ENCODE measurements around the gene PAK1.
"Not testable (repeated sequence)": the region's sequence is repeated elsewhere in the genome, so short reads cannot be mapped to it uniquely, and the experiment has no call there.

Gene PAK1

DNA sequence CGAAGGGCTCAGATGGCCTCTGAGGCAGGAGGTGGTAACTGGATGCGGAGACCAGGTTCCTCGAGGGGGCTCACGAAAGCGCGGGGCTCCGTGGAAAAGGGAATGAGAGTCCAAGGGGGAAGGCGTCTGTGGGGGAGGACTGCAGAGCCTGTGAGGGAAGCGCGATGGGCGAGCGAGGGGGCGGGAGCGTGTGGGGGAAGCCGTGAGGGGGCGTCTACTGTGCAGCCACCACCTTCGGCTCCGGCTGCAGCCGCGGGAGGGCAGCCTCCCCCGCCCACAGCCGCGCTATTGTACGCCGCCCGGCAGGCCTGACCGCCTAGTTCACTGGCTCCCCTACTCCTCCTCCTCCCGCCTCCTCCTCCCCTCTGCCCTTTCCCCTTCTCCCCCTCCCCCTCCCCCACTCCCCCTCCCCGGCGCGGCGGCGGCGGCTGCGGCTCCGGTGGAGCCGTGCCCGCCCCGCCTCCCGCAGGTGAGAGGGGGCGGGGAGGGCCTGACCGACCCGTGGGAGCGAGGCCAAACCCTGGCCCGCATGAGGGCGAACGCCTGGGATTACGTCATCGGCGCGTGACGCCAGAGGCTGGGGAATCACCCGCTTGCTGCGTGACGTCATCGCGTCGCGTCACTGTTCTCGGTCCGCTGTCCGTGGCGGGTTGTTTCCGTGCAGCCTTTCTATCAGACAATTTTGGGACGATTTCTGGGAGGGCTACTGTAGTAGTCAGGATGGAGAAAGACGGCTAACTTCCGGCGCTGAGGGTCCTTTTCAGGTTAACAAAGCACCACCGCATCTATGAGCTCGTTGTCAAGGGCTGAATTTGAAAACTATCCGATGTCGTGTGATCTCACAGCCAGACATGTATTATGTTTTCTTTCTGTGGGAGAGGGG, at the start of gene PAK1:
Gene PAK1, minus strand, starts transcription at position 294 of the 883 bp plus-strand sequence. CDS start 81,574 bp downstream, outside the sequence.
- peak; percentile 81 to 88 for DNase-seq

DNA sequence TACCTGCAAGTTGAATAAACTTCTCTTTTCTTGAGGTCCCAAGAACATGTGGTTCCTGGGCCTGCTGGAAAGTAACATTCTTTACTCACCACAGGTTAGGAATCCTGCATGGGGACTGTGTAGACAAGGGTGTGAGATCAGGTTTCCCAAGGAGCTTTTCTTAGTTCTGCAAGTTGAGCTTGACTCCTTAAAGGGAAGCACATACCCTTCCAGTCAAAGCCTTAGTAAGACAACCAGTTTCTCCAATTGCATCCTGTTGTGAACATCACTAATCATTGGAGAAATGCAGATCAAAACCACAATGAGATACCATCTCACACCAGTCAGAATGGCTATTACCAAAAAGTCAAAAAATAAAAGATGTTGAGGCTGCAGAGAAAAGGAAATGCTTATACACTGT, 48.3 kb upstream of the PAK1 start:
- DNase-seq, result no peak

DNA sequence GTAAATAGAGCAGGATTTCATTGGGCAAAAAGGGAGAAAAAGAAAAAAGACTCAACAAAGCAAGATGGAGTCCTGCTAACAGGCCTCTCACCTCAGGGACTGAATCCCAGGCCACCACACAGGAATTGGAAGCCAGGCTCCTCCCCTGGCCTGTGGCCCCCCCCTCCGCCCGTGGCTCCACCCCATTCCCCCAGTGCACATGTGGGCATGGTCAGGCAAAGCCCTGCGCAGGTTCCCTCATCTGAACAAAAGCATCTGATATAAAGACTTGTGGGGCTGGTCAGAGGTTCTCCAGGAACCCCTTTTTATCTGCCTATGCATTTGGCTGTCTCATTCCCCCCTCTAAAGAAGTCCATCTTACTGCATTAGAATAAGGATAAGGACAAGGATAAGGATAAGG, 46.0 kb upstream of the PAK1 start:
- DNase-seq, result no peak

DNA sequence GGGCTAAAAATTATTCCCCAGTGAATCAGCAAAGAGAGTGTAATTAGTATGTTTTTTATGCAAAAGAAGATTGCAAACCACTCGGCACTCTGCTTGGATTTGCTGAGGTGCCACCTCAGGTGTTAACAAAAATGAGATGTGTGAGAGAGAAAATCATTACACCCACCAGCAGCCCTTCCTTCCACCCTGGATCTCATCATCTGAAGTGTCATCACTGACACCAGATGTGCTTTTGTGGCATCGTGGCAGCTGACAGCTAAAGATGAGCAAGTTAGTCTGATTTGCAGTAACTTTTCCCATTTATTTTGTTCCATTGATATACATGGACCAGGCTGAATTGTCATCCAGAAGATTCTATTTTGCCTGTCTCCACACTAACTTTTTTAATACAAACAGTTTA, 44.6 kb upstream of the PAK1 start:
- DNase-seq, result no peak

DNA sequence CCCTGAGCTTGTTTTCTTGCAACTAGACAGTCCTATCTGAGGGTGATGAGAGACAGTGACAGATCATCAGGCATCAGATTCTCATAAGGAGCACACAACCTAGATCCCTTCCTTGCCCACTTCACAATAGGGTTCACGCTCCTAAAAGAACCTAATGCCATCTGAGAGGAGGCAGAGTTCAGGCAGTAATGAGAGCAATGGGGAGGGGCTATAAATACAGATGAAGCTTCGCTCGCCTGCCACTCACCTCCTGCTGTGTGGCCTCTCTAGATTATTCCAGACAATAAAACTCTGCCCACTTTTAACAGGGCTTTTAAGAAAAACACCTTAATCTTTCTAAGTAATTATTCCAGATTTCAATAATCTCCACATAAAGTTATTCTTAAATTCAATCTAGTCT, 43.9 kb upstream of the PAK1 start:
- no peak for DNase-seq

DNA sequence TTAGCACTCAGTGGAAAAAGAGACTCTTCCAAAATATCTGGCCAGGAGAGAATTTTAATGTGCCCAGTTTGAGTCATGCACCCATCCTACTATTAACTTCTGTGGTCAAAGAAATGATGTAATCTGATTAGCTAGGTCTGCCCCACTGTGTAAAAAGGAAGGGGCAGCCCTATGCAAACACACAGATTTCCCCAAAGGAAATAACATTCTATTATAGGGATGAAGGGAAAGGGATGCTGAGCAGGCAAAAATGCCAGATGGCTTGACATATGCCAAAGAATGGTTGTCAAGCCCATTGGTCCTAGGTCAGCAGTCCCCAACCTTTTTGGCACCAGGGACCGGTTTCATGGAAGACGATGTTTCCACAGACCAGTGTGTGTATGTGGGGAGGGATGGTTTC, 43.3 kb upstream of the PAK1 start:
- no peak for DNase-seq

DNA sequence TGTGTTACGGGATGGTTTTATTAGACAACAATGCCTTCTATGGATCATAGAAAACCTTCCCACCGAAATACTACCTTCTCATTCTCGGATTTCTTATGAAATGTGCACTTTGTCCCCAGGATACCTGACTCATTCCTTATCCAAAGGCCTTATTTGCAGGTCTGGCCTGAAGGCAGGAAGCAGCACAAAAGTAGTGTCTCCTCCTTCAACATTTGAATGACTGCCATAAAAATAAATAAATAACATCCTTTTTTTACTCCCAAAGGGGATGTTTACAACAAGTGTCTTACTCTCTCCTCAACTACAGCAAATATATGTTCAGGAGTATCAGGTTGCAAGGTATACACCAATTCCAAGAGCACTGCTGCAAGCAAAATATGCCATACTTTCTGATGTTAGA, 41.6 kb upstream of the PAK1 start:
- no peak for DNase-seq

DNA sequence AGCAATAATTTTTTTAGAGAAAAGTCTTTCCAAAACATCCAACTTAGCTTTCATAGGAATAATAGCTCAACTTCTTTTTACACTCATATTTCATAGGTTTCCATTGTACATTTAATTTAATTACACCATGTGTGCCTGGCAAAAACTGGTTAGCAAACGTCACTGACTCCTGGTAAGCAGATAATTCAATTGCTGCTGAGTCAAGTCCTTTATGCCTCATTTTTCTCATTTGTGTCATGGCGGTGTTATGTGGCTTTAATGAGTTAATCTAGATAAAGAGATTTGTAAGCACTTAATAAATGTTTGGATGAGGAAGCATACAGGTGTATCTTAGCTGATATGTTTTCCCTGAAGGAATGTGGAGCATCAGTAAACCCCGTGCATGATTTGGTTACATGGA, 41.2 kb upstream of the PAK1 start:
- no peak for DNase-seq

DNA sequence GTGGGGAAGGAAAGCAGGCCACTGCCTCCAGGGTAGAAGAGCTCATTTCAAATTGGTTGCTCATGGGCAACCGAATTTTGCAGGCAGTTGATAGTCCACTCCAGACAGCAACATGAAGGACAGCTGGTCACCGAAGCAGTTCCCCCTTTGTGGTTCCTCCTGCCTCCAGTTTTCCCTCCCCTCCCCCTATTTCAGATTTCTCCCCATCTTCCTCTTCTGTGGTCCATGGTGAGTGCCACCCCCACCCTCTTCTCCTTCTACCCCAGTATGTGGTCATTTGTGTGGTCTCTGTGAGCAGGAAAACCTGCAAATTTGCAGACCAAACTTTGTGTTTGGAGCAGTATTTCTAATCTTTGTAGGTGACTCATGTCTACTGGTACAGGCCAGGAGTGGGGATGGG, 38.2 kb upstream of the PAK1 start:
- no peak for DNase-seq

DNA sequence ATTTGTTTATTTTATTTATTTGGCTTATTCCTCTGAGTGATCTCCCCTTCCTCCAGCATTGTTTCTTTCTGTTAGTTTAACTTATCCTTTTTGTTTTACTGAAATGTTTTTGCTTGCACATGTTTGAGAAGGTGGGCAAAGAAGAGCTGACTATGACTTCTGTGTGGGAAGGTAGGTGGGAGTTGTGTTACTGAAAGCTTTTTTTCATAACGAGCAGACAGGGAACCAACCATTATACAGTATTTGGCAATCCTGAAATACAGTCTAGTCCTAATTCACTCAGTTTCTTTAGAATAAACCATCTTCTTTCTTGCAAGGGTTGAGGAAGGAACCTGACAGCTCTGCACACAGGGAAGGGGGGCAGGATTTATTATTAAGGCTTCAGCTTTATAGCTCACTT, 37.0 kb upstream of the PAK1 start:
- no peak for DNase-seq

DNA sequence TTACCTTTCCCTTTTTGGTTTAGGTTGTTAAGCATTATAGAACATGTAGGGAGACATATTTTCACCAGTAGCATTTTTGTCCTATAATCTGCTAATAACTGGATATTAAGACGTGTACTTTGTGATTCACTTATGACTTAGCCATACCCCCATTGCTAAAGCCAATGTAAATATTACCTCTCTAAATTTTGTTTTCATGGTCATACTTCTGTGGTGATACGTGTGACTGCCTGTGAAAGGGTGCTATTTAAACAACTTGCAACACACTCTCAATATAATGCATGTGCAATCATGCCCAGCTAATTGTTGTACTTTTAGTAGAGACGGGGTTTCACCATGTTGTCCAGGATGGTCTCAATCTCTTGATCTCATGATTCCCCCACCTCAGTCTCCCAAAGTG, 36.2 kb upstream of the PAK1 start:
- no peak for DNase-seq

DNA sequence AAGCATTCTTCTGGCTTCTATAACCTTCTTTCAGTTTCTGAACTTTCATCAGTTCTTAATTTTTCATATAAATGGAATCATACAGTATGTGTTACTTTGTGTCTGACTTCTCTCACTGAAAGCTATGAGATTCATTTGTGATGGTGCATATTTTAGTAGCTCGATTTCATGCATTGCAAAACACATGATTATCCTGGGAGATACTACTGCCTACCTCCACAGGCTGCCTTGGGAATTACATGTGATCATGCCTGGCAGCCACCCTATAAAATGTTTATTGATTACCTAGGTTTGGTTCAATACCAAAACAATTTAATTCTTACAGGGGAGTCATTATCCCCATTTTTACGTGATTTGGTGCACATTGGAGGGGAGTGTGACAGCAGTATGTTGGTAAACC, 34.1 kb upstream of the PAK1 start:
- no peak for DNase-seq

DNA sequence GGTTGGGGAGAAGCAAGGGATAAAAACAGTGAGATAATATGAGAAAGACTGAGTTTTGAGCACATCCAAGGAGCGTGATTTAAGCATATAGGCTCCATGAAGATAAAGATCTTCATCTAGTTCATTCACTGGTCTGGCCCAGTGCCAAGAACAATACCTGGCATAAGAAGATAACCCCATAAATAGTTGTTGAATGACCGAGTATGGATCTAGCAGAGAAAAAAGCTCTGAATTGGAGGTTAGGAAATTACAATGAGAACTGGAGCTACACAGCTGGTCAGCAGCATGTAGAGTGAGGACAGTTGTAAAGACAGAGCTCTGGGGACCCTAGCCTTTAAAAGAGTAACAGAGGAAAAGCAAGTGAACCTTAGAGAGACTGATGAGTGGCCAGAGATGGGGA, 33.0 kb upstream of the PAK1 start:
- DNase-seq, result no peak

DNA sequence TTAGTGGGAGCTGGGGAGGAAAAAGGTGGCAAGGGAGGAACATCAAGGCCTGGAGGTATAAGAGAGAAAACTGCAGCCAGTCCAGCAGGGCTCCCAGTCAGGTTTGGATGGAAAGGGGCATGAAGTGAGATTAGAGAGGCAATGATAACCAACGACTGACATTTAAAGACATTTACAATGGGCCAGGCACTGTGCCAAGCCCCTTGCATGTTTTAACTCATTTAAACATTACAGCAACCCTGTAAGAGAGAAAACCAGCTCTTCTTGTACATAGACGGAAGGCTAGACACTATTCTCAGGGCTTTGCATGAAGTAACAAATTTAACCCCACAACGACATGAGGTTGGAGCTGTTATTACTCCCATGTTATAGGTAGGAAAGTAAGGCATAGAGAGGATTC, 32.1 kb upstream of the PAK1 start:
- DNase-seq, result no peak

DNA sequence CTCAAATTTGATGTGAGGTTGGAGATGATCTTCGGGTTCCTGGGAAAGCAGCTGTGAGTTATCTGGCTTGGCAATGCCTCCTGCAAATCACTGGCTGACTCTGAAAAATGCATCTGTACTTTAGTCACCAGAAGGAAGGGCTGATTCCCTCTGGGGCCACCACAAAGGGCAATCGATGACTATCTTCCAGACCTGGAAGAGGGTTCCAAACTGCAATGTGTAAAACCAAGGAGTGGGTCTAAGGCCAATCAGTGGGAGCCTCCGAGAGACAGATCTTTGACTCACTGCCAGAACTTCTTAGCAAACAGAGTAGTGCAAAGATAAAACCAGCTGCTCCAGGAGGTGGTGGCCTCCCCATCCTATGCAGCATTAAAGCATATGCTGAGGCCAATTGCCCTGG, 29.1 kb upstream of the PAK1 start:
- DNase-seq, result no peak

DNA sequence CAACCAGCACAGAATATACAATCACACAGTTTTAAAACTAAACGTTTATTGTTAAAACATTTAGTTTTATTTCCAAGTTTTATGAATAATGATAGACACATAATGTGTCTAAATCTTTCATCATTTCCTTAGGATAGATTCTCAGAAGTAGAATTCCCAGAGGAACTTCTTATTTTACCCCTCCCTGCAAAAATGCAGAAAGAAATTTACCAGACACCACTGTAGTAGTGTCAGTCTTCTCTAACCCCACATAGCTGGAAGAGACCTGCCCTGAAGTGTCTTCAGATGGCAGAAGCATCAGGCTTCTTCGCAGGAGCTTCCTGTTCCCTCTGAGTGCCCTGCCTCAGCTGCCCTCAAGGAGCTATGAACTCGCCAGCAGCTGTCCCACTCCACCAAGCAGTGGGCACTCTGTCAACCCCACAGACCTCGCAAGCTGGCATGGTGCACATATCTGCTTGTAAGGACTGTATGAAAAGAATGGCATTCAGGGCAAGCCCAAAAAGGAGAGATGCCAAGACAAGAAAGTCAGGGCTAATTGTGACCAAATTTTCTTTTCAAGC, 28.5 kb upstream of the PAK1 start:
- no peak for DNase-seq

DNA sequence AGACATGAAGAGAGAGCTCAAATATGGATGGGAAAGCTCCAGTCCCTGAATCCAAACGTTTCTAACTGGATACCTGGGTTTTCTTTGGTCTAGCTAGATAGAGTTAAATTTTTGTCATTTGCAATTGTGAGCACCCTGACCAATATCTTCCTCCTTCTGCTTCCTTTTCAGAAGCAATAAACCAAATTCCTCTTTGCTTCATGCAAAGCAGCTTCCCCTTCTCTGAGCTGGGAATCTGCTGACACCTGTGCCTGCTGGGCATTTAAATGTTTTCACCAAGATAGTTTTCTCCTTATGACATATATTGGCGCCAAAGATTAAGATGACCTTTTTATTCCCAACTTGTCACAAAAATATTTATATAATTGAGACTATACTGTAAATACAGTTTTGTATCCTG, 27.9 kb upstream of the PAK1 start:
- DNase-seq, result no peak

DNA sequence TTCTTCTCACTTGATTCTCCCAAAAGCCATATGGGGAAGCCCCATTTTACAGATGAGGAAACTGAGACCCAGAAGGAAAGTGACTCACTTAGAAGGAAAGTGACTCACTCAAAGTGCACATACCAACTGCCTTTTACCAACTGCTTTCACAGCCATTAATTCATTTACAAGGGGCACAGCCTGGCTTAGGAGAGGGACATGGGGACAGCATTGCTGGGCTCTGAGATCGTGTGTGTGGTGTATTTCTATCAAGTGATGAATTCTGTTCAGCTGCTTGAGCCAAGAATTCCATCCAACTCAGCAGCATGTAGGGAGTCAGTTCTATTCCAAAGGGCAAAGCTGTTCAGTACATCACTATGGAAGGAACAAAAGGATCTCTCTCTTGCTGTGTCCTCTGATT, 23.5 kb upstream of the PAK1 start:
- DNase-seq, result no peak

DNA sequence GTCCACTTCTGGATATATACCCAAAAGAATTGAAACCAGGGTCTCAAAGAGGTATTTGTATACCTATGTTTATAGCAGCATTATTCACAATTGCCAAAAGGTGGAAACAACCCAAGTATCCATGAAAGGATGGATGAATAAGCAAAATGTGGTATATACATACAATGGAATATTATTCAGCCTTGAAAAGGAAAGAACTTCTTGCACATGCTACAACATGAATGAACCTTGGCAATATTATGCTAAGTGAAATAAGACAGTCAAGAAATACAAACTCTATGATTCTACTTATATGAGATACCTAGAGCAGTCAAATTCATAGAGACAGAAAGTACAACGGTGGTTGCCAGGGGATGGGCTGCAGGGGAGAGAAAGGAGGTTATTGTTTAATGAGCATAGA, 21.6 kb upstream of the PAK1 start:
- no peak for DNase-seq

DNA sequence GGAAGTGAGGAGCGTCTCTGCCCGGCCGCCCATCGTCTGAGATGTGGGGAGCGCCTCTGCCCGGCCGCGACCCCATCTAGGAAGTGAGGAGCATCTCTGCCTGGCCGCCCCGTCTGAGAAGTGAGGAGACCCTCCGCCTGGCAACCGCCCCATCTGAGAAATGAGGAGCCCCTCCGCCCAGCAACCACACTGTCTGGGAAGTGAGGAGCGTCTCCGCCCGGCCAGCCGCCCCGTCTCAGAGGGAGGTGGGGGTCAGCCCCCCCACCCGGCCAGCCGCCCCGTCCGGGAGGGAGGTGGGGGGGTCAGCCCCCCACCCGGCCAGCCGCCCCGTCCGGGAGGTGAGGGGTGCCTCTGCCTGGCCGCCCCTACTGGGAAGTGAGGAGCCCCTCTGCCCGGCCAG, 16.1 kb upstream of the PAK1 start:
- not testable (repeated sequence) for DNase-seq

DNA sequence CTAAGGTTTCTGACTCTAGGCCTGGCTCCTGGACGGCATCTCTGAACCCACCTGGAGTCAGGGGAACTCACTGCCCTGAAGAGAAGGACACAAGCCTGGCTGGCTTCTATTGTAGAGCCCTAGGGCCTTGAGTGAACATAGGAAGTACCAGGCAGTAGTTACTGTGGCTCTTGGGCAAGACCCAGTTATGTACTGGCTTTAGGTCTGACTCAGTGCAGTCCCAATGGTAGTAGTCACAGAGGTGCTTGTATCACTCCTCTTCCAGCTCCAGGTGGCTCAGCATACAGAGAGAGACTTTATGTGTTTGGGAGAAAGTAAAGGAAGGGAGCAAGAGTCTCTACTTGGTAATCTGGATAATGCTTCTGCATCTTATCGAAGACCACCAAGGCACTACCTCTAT, 13.9 kb upstream of the PAK1 start:
- DNase-seq, result no peak

DNA sequence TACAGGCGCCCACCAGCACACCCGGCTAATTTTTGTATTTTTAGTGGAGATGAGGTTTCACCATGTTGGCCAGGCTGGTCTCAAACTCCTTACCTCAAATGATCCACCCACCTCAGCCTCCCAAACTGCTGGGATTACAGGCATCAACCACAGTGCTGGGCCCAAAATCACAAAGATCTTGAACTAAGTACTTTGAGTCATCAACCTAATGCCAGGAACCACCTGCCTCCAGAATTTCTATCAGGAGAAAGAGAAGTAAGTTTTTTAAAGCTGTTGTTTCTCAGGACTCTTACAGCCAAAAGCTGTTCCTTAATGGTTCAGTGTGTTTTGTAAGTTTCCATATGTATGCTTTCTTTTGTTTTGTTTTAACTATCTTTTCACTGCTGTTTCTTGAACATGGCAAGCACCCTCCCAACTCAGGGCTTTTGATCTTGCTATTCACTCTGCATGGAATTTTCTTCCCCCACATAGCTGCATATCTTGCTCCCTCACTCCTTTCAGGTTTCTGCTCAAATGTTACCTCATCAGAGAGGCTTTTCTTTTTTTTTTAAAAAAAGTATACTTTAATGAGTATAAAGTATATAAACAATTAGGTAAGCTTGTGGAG, 6.0 kb upstream of the PAK1 start:
- DNase-seq, result no peak

DNA sequence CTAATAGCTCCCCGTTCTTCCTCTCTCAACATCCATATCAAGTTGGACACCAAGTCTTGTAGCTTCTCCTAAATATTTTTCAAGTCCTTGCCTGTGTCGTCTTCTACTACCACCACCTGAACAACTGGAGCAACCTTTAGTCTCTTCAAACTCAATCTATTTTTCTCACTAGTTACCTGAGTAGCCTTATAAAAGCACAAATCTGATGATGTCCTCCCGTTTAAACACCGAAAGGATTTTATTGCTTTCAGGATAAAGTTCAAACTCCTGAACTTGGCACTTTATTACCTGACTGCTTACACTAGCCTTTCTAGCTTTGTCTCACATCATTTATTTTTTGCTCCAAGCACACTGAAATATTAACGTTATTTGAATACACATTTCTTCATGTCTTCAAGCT, 1.3 kb upstream of the PAK1 start:
- DNase-seq, result no peak

DNA sequence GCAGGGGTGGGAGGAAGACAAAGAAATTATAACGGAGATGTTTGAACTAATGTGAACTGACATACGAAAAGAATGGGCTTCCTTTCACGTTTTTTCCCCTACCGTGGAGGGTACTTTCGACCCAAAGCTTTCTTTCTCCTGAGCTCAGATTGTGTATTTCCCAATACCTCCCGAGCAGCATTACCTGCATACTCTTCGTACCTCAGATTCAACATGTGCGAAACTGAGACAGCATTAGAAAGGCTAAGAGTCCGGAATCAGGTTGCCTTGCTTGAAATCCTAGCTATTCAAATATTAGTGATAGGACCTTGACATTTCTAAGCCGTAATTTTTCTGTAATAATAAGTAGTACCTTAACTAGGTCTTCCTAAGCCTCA, 778 bp upstream of the PAK1 start:
- DNase-seq, result no peak
